Upper lobe of left lung (tissue), 6 donors: ENCODE data around the gene PARD3B. TPM values are rescaled to one million over a fixed set of nuclear protein-coding genes. Genes with fewer than 3 reads are reported as not detected.

ENCODE experiments used
- ATAC-seq, 2 donors: fragments of 200-7000 bp; cut with Tn5 transposase; one replicate each; pipeline ENCODE4 v1.9.1; 2022; ENCODE audit warnings: mild to moderate bottlenecking in 2 of 2, moderate library complexity in 2 of 2; ENCODE audit not compliant: low FRiP score in 2 of 2
- DNase-seq, 2 donors: peaks; one replicate each; pipeline ENCODE4 v3.0.0-alpha.2; 2019 to 2020
- H3K27ac ChIP-seq, 4 donors: fragments of 200-600 bp; sonication (generic); one replicate each; pipeline ENCODE4 v1.5.1; 2016 to 2019
- H3K27me3 ChIP-seq, 4 donors: fragments of 200-600 bp; sonication (generic); one replicate each; pipeline ENCODE4 v1.5.1; 2017 to 2019
- H3K36me3 ChIP-seq, 4 donors: fragments of 200-600 bp; sonication (generic); one replicate each; pipeline ENCODE4 v1.5.1; 2016 to 2019
- H3K4me1 ChIP-seq, 4 donors: fragments of 200-600 bp; sonication (generic); one replicate each; pipeline ENCODE4 v1.5.1; 2018 to 2019
- H3K4me3 ChIP-seq, 4 donors: fragments of 200-600 bp; sonication (generic); one replicate each; pipeline ENCODE4 v1.5.1; 2017 to 2019; ENCODE audit warnings: mild to moderate bottlenecking in 2 of 4, moderate library complexity in 1 of 4
- H3K9me3 ChIP-seq, 4 donors: fragments of 200-600 bp; sonication (generic); one replicate each; pipeline ENCODE4 v1.5.1; 2018 to 2019
- EP300 ChIP-seq, 4 donors: sonication (generic); formaldehyde crosslinking; IDR thresholded peaks; one replicate each; pipeline ENCODE4 v1.5.1; 2017; ENCODE audit warnings: antibody characterized with exemption in 4 of 4, control low read depth in 2 of 4
- POLR2A ChIP-seq, 4 donors: fragments of 450-650 bp; IDR thresholded peaks; one replicate each; pipeline ENCODE4 v1.5.1; 2016 to 2017; ENCODE audit warnings: antibody characterized with exemption in 4 of 4, mild to moderate bottlenecking in 2 of 4
- POLR2AphosphoS5 ChIP-seq, 2 donors: sonication (generic); formaldehyde crosslinking; IDR thresholded peaks; one replicate each; pipeline ENCODE4 v1.5.1; 2017; ENCODE audit warnings: antibody characterized with exemption in 2 of 2
- WGBS, 2 donors: methylation state at CpG; one replicate each; pipeline ENCODE4 v1.1.5; 2017 to 2018; 5-methylcytosine and 5-hydroxymethylcytosine counted together
- total RNA-seq, 6 donors: library from RNA; depleted of rRNA in 4 of 6; stranded (reverse); fragments of >200 nt in 4 of 6; gene quantifications; one replicate each; pipeline versions ENCODE4 v1.1.0 to v1.2.1, GENCODE V29; 2016 to 2021
- TF ChIP-seq, protein P1 (sequence below), 6 experiments: fragments of 450-650 bp in 4 of 6; fragments of 200-600 bp in 2 of 6; sonication (generic) in 2 of 6; IDR thresholded peaks; one replicate each; pipeline ENCODE4 v1.5.1; 2016 to 2019; ENCODE audit warnings: antibody characterized with exemption in 6 of 6
- donor health status: DM: no; HTN: no; CAD: no; lungs with moderate emphysema.
- donor health status: DM: no; HTN: yes; CAD: no; lungs with severe emphysema.

PARD3B gene
- total RNA-seq, 6 donors from 2014 or later: 17.8 to 44.9 (median 24.2) TPM

DNA sequence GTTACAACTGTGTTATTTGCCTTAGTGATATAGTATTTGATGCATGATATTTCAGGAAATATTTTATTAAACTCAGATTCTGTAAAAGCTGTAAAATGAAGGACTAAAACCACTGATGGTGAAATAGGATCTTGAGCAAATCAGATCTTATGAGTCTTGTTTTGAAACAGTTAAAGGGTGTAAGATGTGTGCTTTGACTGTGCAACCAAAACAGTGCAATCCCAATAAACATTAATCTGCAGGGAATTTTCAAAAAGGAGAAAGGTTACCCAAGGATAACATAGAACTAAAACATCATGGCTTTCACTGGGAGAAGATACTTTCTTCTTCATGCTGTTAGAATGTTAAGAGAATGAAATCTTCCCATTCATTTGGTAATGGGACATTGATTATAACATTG lies 378.7 kb downstream of the PARD3B start:
- H3K27ac ChIP-seq: no peak overlapping the region
- DNase-seq (no peak), ATAC-seq (no peak)
- H3K4me3 ChIP-seq: no peak overlapping the region
- H3K4me1 ChIP-seq: no peaks in the 10 kb centered on the region
- no peaks in the 10 kb centered on the region for H3K9me3 ChIP-seq
- H3K36me3 ChIP-seq: no peaks in the 10 kb centered on the region
- TF ChIP-seq POLR2AphosphoS5 (IDR thresholded peaks at IDR 0.05): no peak
- no peak for TF ChIP-seq POLR2A (IDR thresholded peaks at IDR 0.05)
- TF ChIP-seq, protein P1, sequence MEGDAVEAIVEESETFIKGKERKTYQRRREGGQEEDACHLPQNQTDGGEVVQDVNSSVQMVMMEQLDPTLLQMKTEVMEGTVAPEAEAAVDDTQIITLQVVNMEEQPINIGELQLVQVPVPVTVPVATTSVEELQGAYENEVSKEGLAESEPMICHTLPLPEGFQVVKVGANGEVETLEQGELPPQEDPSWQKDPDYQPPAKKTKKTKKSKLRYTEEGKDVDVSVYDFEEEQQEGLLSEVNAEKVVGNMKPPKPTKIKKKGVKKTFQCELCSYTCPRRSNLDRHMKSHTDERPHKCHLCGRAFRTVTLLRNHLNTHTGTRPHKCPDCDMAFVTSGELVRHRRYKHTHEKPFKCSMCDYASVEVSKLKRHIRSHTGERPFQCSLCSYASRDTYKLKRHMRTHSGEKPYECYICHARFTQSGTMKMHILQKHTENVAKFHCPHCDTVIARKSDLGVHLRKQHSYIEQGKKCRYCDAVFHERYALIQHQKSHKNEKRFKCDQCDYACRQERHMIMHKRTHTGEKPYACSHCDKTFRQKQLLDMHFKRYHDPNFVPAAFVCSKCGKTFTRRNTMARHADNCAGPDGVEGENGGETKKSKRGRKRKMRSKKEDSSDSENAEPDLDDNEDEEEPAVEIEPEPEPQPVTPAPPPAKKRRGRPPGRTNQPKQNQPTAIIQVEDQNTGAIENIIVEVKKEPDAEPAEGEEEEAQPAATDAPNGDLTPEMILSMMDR (IDR thresholded peaks at IDR 0.05): no peak
- no peak for TF ChIP-seq EP300 (IDR thresholded peaks at IDR 0.05)
- no peaks in the 10 kb centered on the region for H3K27me3 ChIP-seq

DNA sequence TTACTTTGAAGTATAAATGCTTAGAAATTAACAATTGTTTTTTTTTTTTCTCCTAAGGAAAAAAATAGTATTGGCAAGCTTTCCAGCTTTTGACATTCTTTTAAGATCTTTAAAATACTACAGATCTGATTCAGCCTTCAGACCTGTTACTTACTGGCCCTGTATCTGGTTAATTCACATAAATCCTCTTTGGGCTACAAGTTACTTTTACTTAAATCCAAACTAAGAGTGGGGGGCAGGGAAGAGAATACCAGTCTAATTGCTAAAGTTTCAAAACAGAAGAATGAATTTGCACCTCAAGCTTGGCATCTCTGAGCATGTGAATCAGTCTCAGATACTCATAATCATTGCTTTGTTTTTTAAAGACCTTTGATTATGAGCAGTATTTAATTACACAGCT lies 386.3 kb downstream of the PARD3B start:
- TF ChIP-seq EP300 (IDR thresholded peaks at IDR 0.05) (no peak), POLR2AphosphoS5 (IDR thresholded peaks at IDR 0.05) (no peak), POLR2A (IDR thresholded peaks at IDR 0.05) (no peak)
- TF ChIP-seq, protein P1 (IDR thresholded peaks at IDR 0.05): no peak
- Histone ChIP-seq H3K27ac (no peak overlapping the region), H3K27me3 (no peaks in the 10 kb centered on the region), H3K4me3 (no peak overlapping the region), H3K9me3 (no peaks in the 10 kb centered on the region), H3K36me3 (no peaks in the 10 kb centered on the region), H3K4me1 (no peaks in the 10 kb centered on the region)
- DNase-seq: no peak
- no peak for ATAC-seq

DNA sequence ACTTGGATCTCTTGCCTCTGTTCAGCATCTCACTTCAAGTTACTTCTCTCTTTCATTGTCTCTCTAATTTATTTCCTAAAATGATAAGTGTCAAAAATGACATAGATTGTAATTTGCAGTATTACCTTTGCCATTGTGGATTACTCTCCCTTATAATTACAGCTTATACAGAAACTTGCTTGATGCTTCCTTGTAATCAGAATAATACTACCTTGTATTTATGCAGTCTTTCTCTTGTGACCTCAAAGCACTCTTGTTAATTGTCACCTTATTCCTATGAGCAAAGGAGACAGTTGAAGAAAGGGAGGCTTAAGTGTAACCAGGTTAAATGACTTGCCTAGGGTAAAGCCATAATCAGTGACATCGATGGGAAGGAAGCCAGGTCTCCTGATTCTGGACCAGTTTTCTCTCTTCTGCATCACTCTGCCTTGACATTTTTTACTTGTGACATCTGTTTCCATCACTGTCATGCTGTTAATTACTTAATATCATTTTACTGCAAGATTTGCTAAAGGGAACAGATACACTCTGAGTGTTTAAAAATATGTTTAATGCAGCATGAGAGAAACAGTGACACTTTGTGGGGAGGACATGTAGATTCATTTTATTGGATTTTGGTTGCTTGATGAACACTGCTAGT lies 388.6 kb downstream of the PARD3B start:
- H3K36me3 ChIP-seq: no peaks in the 10 kb centered on the region
- H3K4me1 ChIP-seq: no peaks in the 10 kb centered on the region
- DNase-seq: no peak
- no peaks in the 10 kb centered on the region for H3K9me3 ChIP-seq
- TF ChIP-seq, protein P1 (IDR thresholded peaks at IDR 0.05): no peak
- TF ChIP-seq EP300 (IDR thresholded peaks at IDR 0.05) (no peak), POLR2AphosphoS5 (IDR thresholded peaks at IDR 0.05) (no peak), POLR2A (IDR thresholded peaks at IDR 0.05) (no peak)
- H3K27me3 ChIP-seq: no peaks in the 10 kb centered on the region
- no peak for ATAC-seq
- H3K4me3 ChIP-seq: no peak overlapping the region
- no peak overlapping the region for H3K27ac ChIP-seq
- WGBS, 2 donors: 76 to 82% methylated on average over 1 of the region's 1 CpG

DNA sequence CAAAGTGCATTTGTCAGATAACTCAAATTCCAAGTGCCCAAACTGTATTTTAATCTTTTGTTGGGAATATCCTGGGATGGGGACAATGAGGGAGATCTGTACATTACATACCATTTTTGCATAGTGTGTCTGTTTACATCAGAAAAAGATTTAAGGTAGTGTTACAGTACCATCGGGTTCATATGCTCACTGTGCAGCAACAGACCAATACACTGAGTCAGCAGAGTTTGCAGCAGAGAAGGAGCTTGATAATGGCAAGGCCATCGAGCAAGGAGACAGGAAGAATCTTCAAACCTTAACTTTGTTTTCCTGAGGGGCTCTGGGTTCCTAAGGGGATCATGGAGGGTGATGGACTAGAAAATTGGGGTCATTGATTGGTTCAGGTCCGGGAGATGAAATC lies 399.7 kb downstream of the PARD3B start:
- Histone ChIP-seq H3K27me3 (no peaks in the 10 kb centered on the region), H3K4me1 (no peaks in the 10 kb centered on the region), H3K4me3 (no peak overlapping the region), H3K9me3 (peaks cover 0 to 12% (median 0%) of the 10 kb centered on the region in 4 donors), H3K27ac (no peak overlapping the region), H3K36me3 (no peaks in the 10 kb centered on the region)
- DNase-seq: no peak
- 97 to 98% methylated on average over 3 of the region's 3 CpGs for WGBS, 2 donors
- ATAC-seq: no peak
- TF ChIP-seq POLR2AphosphoS5 (IDR thresholded peaks at IDR 0.05) (no peak), EP300 (IDR thresholded peaks at IDR 0.05) (no peak), POLR2A (IDR thresholded peaks at IDR 0.05) (no peak)
- TF ChIP-seq, protein P1 (IDR thresholded peaks at IDR 0.05): no peak

DNA sequence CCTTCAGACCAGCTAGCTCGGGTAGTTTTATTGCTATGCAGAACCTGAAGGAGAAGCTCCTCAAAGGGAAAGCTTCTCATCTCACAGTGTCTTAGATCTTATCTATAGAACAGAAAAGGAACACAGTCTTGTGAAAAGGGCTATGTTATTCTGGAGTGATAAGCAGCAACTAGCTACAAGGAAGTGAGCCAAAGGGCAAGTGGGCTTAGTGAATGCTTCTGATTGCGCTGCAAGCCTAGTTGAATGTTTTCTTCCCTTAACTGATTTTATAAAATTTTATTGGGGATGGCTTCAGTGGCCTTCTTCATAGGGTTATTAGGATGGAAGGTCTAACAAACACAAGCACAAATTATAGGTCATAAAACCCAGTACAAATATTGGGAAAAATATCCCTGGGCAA lies 400.1 kb downstream of the PARD3B start:
- Histone ChIP-seq H3K4me3 (no peak overlapping the region), H3K27me3 (no peaks in the 10 kb centered on the region), H3K4me1 (no peaks in the 10 kb centered on the region), H3K27ac (no peak overlapping the region), H3K36me3 (no peaks in the 10 kb centered on the region), H3K9me3 (peaks cover 0 to 12% (median 0%) of the 10 kb centered on the region in 4 donors)
- WGBS, 2 donors: 81 to 94% methylated on average over 2 of the region's 2 CpGs
- ATAC-seq (no peak), DNase-seq (no peak)
- TF ChIP-seq POLR2A (IDR thresholded peaks at IDR 0.05): no peak
